ENCODE data around the gene PCID2.

GRCh38 chr13:113178070-113178895 is 30.2 kb downstream of the PCID2 start:
- TF ChIP-seq, protein P1, sequence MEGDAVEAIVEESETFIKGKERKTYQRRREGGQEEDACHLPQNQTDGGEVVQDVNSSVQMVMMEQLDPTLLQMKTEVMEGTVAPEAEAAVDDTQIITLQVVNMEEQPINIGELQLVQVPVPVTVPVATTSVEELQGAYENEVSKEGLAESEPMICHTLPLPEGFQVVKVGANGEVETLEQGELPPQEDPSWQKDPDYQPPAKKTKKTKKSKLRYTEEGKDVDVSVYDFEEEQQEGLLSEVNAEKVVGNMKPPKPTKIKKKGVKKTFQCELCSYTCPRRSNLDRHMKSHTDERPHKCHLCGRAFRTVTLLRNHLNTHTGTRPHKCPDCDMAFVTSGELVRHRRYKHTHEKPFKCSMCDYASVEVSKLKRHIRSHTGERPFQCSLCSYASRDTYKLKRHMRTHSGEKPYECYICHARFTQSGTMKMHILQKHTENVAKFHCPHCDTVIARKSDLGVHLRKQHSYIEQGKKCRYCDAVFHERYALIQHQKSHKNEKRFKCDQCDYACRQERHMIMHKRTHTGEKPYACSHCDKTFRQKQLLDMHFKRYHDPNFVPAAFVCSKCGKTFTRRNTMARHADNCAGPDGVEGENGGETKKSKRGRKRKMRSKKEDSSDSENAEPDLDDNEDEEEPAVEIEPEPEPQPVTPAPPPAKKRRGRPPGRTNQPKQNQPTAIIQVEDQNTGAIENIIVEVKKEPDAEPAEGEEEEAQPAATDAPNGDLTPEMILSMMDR (IDR thresholded peaks at IDR 0.05) = no peak
- no peak for TF ChIP-seq POLR2A (IDR thresholded peaks at IDR 0.05)

Data from Peyer's patch (tissue), 4 donors.